ENCODE measurements around the gene JCAD. TPM values are rescaled to one million over a fixed set of nuclear protein-coding genes. Genes with fewer than 3 reads are reported as not detected.

The JCAD gene
- total RNA-seq, 1 experiment from 2014 or later: 19.1 TPM

GRCh38 chr10:30073767-30074060, 14.3 kb upstream of the JCAD start:
- peak; percentile 44 for DNase-seq (ENCODE audit: extremely low read depth, low read depth)

- DNase-seq (ENCODE audit: extremely low read depth, low read depth): peak; percentile 40
Measured at GRCh38 chr10:30073045-30073766, 13.8 kb upstream of the JCAD start.

GRCh38 chr10:30072068-30072467, 12.7 kb upstream of the JCAD start:
- DNase-seq (ENCODE audit: extremely low read depth, low read depth): no peak

GRCh38 chr10:30070001-30070685, 10.8 kb upstream of the JCAD start:
- DNase-seq (ENCODE audit: extremely low read depth, low read depth): no peak

- no peak for DNase-seq (ENCODE audit: extremely low read depth, low read depth)
Measured at GRCh38 chr10:30068492-30069223, 9.3 kb upstream of the JCAD start.

GRCh38 chr10:30063099-30063498, 3.7 kb upstream of the JCAD start:
- no peak for DNase-seq (ENCODE audit: extremely low read depth, low read depth)

- DNase-seq (ENCODE audit: extremely low read depth, low read depth): no peak
Measured at GRCh38 chr10:30062582-30062981, 3.2 kb upstream of the JCAD start.

- no peak for DNase-seq (ENCODE audit: extremely low read depth, low read depth)
Measured at GRCh38 chr10:30062090-30062489, 2.7 kb upstream of the JCAD start.

- DNase-seq (ENCODE audit: extremely low read depth, low read depth): no peak
Measured at GRCh38 chr10:30058570-30059132, 735 bp downstream of the JCAD start.

- DNase-seq (ENCODE audit: extremely low read depth, low read depth): no peak
Measured at GRCh38 chr10:30057894-30058556, 1.4 kb downstream of the JCAD start.

GRCh38 chr10:30057421-30057841, 2.0 kb downstream of the JCAD start:
- no peak for DNase-seq (ENCODE audit: extremely low read depth, low read depth)

- no peak for DNase-seq (ENCODE audit: extremely low read depth, low read depth)
Measured at GRCh38 chr10:30056767-30057355, 2.5 kb downstream of the JCAD start.

GRCh38 chr10:30056281-30056680, 3.1 kb downstream of the JCAD start:
- no peak for DNase-seq (ENCODE audit: extremely low read depth, low read depth)

- no peak for DNase-seq (ENCODE audit: extremely low read depth, low read depth)
Measured at GRCh38 chr10:30055226-30055662, 4.1 kb downstream of the JCAD start.

GRCh38 chr10:30052062-30052461, 7.3 kb downstream of the JCAD start:
- DNase-seq (ENCODE audit: extremely low read depth, low read depth): no peak

- DNase-seq (ENCODE audit: extremely low read depth, low read depth): no peak
Measured at GRCh38 chr10:30051220-30051619, 8.2 kb downstream of the JCAD start.

- DNase-seq (ENCODE audit: extremely low read depth, low read depth): no peak
Measured at GRCh38 chr10:30050411-30050810, 9.0 kb downstream of the JCAD start.

GRCh38 chr10:30048768-30049517, 10.4 kb downstream of the JCAD start:
- DNase-seq (ENCODE audit: extremely low read depth, low read depth): no peak

- no peak for DNase-seq (ENCODE audit: extremely low read depth, low read depth)
Measured at GRCh38 chr10:30047924-30048531, 11.4 kb downstream of the JCAD start.

Measured in NCI-H460 (cell line).